Islet precursor cell (in vitro differentiated cells): ENCODE measurements around the gene RIN3.

Source experiments
- DNase-seq: peaks from one replicate; pipeline ENCODE4 v3.0.0-alpha.2; 2018

RIN3 gene

DNA sequence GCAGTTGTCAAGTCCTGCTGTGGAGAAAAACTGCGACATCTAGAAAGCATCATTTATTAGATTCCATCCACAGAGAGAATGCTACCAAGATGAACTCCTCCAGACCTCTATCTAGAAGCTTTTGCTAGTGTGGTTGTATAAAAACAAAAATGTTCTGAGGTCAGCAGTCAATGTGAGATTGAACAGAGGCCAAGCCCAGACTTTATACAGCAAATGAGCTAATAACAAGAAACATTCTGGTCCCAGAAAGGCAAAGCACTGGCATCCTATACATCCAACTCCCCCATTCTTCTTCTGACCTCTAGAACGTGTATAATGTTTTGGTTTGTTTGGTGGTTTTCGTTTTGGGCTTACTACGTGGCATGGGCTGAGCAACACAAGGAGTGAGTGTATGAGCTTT, 26.7 kb upstream of the RIN3 start:
- no peak for DNase-seq

DNA sequence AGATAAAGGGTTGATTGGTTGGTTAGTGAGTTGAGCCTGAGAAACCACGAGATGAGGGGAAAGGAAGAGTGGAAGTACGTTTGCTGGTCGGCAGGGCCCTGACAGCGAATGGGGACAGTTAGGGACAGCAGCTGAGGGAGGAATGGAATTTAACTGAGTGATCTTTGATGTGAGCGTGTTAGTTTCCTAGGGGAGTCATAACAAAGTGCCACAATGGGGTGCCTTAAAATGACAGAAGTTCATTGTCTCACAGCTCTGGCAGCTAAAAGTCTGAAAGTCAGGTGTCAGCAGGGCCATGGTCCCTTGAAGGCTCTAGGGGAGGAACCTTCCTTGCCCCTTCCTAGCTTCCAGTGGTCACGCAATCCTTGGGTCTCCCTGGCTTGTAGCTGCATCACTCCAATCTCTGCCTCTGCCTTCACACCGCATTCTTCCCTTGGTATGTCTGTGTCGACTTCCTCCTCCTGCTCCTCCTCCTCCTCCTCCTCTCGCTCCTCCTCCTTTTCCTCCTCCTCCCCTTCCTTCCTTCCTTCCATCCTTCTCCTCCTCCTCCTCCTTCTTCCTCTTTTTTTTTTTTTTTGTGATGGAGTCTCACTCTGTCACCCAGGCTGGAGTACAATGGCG, 26.0 kb upstream of the RIN3 start:
- peak; percentile 44 for DNase-seq

DNA sequence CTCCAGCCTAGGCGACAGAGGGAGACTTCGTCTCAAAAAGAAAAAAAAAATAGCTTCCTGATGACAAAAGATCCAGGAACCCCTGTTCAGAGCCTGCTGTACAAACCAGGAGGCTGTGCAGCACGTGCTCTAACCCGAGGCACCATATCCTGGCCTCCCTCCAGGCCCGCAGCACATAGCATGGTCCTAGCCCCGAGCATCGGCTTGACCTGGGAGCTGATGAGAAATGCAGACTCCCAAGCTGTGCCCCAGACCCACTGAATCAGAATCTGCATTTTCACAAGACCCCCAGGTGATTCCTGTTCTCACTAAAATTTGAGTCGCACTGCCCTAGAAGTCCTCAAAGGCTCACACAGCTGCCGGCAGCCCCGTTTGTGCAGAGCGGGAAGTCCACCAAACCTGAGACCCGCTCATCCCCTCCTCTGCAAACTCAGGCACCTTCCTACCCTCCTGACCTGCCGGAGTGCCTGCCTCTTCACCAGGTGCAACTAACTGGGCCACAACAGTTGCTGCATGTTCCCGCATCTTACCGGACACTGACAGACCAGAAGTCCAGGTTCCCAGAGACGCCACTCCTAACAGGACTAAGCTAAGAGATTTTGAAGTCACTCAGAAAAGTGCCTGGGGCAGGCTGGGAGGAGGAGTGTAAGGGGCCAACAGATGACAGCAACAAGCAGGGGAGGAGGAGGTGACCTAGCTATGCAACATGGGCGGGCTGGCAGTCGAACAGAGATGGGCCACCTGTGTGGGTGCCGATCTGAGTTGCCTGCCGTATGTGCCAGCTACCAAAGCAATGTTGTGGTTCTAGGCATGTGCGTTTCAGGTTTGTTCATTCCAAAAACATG, 24.0 kb upstream of the RIN3 start:
- DNase-seq: peak; percentile 76

DNA sequence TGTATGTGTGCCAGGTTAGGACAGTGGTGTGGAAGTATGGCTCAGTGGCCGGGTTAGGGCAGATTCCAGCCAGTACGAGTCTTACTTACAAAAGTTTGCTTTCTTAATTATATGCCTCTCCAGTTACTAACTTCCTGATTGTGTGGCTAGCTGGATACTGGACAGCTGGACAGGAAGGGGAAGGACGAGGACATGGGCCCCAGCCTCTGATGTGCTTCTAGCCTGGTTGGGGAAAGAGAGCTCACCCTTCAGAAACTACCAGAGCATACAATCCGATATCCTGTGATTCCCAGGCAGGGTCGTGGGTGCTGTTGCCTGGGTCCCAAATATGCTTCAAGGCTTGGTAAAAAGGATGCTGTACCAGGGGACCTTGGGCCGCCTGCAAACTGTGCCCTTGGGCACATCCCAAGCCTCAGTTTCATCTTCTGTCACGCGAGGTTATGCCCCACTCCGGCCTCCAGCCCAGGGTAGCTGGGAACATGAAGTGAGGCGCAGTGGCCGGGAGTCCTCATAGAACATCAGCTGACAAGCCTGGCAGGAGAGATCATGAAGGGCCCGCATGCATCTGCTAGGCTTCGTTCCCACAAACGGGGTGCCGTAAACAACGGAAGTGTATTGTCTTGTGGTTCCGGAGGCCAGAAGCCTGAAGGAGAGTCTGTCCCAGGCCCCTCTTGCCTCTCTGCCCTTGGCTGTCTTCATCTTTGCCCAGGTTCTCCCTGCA, 23.2 kb upstream of the RIN3 start:
- DNase-seq: peak; percentile 34

DNA sequence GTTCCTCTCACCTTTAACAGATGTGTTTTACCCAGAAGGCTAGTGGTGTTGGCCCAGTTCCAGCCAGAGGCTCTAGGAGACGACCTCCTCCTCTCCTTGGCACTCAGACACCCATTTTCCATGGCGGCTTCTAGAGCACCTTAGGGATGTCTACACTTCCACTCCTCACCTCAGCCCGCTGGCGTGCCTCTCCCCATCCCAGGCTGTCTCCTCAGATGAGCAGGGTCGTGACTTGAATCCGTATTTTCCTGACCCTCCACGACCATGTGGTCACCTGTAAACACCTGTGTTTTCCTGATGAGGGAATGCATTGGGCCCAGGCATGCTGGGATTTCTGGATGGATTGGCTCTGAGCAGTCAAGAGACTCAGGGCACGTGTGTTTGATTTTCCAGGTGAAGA, 21.8 kb upstream of the RIN3 start:
- peak; percentile 15 for DNase-seq

DNA sequence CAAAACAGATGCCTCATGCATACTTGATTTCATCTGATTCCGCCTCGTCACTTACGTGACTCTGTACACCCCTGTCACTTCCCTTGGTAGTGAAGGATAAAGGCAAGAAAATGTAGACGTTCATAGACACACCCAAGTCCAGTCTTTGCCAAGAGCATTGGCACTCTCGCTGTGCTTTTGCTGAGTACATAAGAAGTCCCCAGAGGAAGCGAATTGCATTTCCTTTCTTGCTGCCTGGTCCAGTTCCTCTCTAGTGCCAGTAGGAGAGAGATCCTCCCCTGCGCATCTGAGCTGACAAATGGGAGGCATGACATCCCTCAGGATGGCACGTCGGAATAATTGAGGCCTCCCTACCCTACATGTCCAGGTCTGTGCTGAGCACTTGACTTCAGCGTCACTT, 21.3 kb upstream of the RIN3 start:
- DNase-seq: peak; percentile 29

DNA sequence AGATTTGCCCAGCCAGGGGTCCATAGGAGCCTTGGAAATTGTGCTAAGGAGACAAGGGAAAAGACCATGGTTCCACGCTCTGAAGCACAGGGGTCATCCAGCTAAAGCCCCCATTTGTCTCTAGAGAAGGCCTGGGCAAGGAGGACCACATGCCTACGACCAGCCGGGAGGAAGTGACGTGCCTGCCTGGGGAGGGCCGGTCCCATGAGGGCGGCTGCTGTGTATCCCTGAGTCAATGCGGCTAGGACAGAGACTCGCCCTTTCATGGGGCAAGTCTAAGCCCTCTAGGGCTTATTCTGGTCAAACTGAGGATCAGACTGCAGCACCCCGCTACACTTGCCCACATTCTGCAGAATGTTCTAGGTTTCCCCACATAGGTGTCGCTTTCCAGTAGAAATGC, 20.6 kb upstream of the RIN3 start:
- DNase-seq: peak; percentile 28

DNA sequence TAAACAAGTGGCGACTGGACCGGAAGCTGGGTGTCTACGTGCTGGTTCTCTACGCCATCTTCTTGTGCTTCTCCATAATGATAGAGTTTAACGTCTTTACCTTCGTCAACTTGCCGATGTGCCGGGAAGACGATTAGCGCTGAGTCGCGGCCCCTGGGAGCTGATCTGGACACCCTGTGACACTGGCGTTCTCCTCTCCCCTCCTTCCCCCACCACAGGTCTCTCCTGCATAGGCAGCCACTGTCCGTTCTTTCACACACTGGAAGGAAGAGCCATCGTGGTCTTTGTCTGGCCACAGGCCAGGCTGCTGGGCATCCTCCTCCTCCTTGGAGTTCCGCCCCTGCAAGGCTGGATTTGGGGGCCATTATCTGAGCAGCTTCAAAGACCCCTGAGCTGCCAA, 20.1 kb upstream of the RIN3 start:
- DNase-seq: no peak

DNA sequence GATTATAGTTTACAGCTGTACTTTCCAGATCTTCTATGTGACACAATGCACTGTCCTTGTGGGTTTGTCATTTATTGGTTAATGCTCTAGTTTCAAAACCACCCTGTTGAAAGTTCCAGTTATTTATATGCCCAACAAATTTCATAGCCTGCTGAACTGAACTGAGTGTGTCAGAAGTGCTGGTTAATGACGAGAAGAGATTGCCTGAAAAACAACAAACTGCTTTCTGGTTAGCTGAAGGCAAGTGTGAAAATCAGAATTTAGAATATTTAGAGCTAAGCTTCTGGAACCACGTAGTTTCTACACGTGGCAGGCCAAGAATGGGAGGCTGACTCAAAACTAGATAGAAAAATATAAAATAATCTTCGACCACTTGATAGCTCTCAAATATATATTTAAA, 19.1 kb upstream of the RIN3 start:
- DNase-seq: no peak

DNA sequence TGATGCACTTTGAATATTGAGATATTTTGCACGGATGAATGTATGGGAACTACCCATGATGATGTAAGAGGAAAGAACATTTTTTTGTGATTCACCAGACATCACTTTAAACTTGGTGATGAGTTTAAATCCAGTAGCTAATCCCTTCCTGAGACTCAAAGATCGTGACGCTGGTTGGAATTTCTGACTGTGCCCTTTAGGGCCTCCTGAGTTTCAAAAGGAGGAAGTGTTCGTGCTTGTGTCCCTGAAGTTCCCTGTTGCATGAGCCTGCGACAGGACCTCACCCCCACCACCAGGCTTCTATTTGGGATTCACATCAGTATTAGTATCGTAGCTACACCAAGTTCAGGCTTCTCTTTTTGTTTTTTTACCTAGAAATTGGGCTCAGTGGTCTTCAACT, 18.6 kb upstream of the RIN3 start:
- peak; percentile 59 for DNase-seq

DNA sequence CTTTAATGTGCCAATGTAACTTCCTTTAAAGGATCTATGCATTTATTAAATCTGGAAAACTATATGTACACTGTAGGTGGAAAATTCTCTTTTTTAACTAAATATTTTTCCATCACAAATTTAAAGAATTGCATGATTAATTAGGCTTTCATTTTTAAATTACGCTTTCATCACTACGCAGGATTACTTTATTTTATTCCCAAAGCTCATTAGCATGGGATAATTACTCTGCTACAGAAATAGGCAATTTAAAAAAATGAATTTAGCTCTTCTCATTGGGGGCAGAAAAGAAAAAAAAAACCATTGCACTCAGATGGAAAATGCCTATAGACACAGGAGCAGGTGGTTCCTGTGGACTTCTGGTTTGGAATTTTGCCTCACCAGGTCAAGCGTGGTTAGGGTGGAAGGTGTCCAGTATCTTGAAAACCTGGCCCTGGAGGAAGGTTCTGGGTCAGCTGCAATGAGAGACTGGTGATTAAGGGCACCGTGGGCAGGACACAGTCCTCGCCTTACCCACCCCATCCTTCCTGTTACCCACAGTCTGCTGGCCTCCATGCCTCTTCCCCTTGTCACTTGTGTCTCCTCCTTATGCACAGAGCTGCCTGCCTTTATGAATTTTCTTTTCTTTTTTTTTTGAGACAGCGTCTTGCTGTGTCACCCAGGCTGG, 17.3 kb upstream of the RIN3 start:
- DNase-seq: peak; percentile 29

DNA sequence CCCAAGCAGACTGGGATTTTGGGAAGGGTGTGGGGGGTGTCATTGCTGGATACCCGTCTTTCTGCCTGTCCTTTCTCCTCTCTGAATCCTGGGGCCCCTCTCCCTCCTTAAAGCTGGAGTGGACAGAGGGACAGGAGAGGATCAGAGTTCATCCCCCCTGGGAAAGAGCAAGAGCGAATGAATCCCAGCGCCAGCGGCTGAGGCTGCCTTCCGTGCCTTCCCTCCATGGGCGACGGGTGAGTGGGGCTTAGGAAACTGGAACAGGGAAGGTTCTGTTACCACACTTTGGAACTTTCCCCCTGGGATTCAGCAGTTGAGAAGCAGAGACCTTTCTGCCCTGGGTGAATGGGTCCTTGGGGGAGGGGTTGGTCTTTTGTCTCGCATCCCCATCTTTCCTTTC, 16.2 kb upstream of the RIN3 start:
- peak; percentile 31 for DNase-seq

DNA sequence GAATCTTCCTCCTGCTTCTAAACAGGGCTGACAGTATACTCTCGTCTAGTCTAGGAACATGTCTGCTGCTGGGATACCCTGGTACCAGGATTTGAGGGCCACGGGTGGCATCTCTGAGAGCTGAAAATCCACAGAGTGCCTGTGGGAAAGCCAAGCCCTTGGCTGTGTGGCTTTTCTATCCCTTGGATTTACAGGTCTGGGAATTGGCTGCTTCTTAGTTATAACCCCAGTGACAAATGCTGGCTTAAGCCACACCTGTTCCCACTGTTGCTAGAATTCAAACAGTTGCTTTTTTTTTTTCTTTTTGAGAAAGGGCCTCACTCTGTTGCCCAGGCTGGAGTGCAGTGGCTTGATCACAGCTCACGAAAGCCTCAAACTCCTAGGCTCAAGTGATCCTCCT, 14.3 kb upstream of the RIN3 start:
- DNase-seq: peak; percentile 23

DNA sequence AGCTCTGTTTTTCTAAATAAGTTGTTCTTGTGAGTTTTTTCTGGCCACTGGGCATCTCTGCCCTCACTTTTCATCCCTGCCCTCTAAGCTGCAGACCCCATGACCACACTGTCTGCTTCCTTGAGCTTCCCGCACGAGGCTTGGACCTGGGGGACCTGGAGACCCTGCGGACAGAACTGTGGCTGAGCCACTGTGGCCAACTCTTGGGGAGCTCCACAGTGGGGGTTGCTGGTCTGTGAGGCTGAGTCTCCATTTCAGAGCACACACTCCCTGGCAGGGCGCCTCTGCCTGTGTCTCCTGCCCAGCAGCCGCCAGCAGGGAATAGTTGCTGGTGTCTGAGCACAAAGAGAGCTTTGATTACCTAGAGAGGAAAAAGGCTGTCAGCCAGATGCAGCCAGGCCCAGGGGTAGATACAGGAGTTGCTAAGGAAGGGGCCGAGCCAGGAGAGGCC, 13.1 kb upstream of the RIN3 start:
- DNase-seq: peak; percentile 89

DNA sequence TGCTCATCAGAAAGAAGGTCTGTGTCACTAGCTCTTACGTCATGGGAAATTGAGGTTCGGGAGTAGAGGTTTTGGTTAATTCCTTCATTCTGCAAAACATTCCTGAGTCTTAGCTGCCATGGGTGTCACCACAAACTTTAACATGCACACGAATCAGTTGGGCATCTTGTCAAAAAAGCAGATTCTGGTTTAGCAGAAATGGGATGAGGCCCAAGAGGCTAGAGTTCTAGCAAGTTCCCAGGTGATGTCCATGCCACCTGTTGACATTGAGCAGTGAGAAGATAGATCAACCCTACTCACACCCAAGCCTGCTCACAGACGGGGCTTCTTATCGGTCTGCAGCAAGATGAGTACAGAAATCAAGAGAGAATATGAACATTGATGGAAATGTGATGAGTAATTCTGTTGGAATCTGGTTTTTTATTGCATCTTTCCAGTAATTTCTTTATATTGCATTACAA, 11.7 kb upstream of the RIN3 start:
- peak; percentile 12 for DNase-seq

DNA sequence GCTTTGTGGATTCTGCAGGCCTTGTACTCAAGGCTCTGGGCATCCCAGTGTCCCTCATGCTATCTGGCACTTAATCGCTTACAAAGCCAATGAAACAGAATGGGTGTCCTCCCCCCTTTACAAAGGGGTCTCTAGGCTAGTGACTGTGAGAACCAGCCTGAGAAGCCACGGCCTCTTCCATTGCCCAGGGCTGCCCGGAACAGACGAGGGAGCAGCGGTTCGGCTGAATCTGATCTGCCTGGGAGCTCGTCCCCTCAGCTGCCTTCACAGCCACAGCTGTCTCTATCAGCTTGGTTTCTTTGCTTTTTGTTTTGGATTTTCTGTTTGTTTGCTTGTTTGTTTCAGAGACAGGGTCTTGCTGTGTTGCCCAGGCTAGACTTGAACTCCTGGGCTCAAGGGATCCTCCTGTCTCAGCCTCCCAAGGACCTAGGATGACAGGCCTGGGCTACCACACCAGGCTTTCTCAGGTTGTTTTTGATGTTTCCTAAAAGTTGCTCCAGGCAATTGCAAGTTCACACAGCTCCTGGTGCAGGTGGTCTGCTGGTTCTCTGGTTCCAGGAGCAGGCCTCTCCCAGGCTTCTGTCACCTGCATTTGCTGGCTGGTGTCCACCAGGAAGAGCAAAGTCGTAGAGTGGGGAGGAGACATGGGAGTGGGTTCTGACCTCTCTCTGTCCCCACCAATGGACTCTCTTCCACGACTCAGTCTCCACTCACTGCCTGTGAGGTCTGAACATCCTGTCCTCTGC, 10.9 kb upstream of the RIN3 start:
- DNase-seq: peak; percentile 22

DNA sequence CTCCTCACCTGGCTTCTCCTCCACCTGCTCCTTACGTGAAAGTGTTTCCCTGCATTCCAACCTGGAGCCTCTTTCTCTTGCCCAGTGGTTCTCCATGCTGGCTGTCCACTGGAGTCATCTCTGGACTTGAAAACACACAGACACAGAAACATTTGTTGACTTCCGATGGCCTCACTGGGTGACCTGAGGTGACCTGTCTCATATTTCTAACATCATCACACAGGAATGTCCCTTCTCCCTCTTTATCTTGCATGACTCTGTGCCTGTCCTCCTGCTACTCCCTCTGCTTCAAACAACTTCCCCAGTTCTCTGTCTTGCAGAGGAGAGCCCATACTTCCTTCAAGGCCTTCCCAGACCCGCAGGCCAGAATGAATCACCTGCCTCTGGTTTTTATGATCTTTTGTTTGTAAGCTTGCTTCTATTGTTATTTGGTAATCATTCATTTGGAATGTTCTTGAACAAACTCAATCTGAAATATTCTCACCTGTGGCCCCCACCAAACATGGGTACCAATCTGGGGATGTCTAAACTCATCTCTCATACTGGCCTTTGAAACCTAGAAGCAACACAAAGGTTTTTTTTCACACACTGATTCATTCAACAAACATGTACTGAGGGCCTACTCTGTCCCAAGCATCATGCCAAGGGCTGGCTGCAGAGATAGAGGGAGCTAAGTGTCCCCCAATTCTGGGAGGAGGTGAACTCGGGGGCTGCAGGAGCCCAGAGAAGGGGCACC, 9.7 kb upstream of the RIN3 start:
- DNase-seq: peak; percentile 94

DNA sequence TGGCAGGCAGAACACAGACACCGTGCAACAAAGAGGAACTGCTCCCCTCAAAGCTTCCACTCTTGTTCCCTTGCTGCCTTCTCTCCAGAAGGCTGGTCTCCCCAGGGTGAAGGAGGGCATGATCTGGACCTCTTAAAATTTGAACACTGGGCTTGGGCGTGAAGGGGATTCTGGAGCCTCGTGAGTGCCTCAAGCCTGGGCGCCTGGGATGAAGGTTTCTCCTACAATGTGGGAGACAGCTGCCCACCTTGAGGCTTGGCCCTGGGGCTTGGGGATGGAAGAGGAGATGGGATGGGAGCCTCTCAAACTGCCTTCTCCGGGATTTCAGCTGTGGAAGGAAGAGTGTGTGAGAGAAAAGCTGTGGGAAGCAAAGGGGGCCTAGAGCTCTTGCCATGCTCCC, 7.8 kb upstream of the RIN3 start:
- no peak for DNase-seq

DNA sequence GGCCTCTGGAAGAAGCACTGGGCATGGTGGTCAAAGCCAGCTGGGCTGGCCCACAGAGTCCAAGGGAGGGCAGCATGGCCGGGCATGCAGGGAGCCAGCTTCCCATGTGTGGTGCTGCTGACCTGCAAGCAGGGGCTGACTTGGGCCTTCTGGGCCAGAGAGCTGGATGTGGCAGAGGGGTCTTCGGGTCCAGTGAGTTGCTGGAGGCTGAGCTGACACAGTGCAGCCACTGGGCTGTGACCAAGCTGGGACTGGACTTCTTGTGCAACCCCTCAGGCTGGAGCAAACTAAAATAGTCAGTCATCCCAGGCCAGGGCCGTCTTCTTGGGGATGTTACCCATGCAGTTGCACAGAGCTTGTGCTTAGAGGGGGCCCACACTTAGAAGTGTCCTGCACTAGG, 7.3 kb upstream of the RIN3 start:
- no peak for DNase-seq

DNA sequence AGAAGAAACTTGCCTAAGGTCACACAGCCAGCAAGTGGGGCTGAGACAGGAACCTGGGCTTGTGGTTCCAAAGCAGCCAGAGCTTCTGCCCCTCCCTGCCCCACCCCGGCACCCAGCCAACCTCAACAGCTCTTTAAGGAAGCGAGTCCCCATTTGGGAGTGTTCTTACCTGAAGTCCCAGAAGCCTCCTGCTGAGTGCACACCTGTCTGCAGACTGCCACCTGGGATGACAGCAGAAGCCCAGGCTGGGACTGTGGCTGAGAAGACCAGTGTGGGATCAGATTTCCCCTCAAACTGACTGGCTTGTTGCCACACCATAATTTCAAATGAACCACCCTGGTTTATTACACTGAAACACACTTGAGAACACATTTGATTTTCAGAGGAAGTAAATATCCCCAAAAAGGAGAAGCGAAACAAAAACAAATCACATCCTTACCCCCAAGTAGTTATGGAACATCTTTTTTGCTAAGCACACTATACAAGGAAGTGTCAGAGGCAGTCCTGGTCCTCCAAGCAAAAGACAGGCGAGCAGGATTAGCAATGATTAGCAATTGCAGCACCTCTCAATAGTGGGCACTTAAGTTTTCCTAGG, 6.3 kb upstream of the RIN3 start:
- DNase-seq: no peak

DNA sequence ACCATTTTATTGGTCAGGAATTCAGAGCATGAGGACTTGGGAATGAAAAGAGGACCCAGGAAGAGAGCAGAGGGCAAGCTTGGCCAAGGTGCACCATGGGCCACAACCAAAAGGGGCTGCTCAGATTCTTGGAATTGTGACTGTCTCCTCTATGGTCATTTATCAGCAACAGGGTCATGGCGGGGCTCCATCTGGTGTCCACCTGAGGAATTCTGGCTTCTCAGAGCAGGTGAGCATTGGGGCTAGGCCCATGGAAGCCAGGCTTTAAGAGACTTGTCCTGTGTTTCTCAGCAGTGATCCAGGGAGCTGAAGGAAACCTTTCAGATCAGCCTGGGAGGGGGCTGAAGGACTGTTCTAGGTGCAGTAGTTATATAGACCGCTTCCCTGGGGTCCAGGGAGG, 2.6 kb upstream of the RIN3 start:
- peak; percentile 73 for DNase-seq
